AG04449 (cell line): ENCODE data around the gene KCTD1.

Experiments
- CTCF ChIA-PET: fragments of 350-600 bp; formaldehyde crosslinking; extraction: SDS; loops from one replicate; lab custom pipeline; 2021; ENCODE audit warnings: antibody characterized with exemption; lab: Yijun Ruan, JAX
- POLR2A ChIA-PET: fragments of 400-600, 350-600 bp; formaldehyde crosslinking; extraction: SDS; loops from one replicate; lab custom pipeline; 2020; ENCODE audit warnings: antibody characterized with exemption, inconsistent platforms; lab: Yijun Ruan, JAX
- DNase-seq: peaks from one replicate; pipeline ENCODE4 v3.0.0-alpha.2; 2010; ENCODE audit warnings: low read depth, low spot score
- H3K4me3 ChIP-seq: 2 replicates; pipeline ENCODE4 v1.5.1; 2011; ENCODE audit warnings: low read depth, mild to moderate bottlenecking, control low read depth, low read length
- TF ChIP-seq, protein P1 (sequence below): IDR thresholded peaks from one replicate; pipeline ENCODE4 v1.5.1; 2011; ENCODE audit warnings: mild to moderate bottlenecking, moderate library complexity, low read length, control low read depth, inconsistent platforms; ENCODE audit not compliant: insufficient read depth; ENCODE audit errors: missing control alignments

KCTD1 gene

DNA sequence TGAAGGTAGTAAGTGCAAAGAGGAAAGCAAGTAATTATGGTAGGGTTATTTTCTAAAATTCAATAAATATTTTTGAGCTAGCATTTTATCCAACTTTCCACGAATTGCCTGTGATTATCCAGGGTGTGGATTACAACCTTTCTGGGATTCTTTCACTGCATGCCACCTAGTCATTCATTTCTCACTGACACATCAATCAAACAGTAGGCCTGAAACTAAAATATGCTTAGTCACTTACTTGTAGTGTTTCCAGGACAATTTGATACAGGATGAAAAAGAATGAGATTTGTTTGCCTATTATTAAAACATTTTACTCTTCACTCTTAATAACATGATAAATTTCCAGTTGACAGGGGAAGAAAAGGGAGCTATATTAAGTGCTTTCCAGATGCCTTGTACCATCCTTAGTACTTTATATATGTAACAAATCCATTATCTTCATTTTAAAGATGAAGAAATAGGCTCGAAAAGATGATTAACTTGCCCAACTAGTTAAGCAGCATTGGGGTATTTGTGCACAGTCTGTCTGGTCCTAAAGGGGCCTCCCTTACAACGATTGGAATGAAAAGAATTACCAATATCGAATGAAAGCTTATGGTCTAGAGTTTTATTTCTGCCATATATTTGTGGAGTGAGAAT, 70.4 kb downstream of the KCTD1 start:
- ChIA-PET POLR2A (no interaction called here), CTCF (interaction anchor here (1.1 to 1.8 kb wide), 4 partner anchors 9 to 94 kb away, joined by 3 to 5 read pairs (median 4); no protein-coding TSS in a partner anchor)
- no peak overlapping the region for H3K4me3 ChIP-seq
- no peak for DNase-seq
- TF ChIP-seq, protein P1, sequence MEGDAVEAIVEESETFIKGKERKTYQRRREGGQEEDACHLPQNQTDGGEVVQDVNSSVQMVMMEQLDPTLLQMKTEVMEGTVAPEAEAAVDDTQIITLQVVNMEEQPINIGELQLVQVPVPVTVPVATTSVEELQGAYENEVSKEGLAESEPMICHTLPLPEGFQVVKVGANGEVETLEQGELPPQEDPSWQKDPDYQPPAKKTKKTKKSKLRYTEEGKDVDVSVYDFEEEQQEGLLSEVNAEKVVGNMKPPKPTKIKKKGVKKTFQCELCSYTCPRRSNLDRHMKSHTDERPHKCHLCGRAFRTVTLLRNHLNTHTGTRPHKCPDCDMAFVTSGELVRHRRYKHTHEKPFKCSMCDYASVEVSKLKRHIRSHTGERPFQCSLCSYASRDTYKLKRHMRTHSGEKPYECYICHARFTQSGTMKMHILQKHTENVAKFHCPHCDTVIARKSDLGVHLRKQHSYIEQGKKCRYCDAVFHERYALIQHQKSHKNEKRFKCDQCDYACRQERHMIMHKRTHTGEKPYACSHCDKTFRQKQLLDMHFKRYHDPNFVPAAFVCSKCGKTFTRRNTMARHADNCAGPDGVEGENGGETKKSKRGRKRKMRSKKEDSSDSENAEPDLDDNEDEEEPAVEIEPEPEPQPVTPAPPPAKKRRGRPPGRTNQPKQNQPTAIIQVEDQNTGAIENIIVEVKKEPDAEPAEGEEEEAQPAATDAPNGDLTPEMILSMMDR = no peak

DNA sequence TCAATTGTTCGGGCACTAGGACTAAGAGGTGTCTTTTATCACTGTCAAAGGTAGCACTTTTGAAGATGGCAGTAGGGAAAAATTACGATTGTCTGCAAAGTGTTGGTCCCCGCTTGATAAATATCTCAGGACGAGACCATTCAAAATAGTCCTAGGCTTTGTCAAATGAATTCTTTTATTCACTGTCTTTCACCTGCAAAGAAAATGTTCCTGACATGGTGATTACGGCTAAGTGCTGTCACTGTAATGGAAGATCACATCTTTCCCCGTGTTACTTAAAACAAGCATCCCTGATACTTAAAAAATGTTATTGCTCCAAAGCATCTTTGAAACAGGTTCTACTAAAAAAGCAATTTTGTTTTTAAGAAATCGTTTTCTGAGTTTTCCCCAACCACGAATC, 71.7 kb downstream of the KCTD1 start:
- DNase-seq = no peak
- TF ChIP-seq, protein P1 = no peak
- CTCF ChIA-PET = interaction anchor here (1.3 kb wide), 1 partner anchor 10 kb away, joined by 3 read pairs; no protein-coding TSS in a partner anchor
- POLR2A ChIA-PET = no interaction called here
- no peak overlapping the region for H3K4me3 ChIP-seq

DNA sequence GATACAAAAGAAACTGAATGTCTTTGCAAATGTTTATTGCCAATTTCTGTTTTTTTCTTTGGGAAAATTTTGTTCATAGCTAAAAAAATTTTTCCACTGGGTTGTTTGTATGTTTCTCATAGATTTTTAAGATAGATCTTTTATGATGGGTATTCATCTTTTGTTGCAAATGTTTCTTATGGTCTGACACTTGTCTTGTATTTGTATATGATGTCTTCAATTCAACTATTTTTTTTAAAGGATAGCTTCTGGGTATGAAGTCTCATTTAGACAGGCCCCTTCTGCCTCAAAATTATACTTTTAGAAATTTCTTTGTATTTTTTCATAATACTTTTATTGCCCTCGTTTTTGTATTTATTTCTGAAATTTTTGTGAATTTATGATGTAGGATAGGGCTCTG, 73.8 kb downstream of the KCTD1 start:
- H3K4me3 ChIP-seq = no peak overlapping the region
- ChIA-PET POLR2A (no interaction called here), CTCF (interaction anchor here (0.6 kb wide), 1 partner anchor 71 kb away, joined by 3 read pairs; no protein-coding TSS in a partner anchor)
- no peak for DNase-seq
- TF ChIP-seq, protein P1 = no peak

- ChIA-PET POLR2A (no interaction called here), CTCF (interaction anchor here (1.0 kb wide), 1 partner anchor 12 kb away, joined by 3 read pairs; no protein-coding TSS in a partner anchor)
- H3K4me3 ChIP-seq = no peak overlapping the region
- TF ChIP-seq, protein P1 = no peak
- DNase-seq = no peak
These were observed 74.7 kb downstream of the KCTD1 start for GRCh38 chr18:26473672-26474071.

DNA sequence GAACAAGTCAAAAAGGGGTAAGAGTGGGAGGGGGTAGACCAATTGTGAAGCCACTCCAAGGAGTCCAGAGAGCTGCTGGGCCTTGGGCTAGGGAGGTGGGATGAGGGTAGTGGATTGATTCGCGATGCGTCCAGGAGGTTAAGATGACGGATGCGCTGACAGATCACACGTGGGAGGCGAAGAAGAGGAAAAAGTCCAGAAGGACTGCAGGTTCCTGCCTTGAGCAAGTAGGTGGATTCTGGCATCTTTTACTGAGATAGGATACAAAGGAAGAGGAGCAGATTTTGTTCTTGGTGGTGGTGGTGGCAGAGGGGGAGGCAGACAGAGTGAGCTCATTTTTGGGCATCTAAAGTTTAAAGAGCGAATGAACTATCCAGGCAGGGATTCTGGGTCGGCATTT, 76.5 kb downstream of the KCTD1 start:
- ChIA-PET CTCF (interaction anchor here (1.4 to 1.6 kb wide), 2 partner anchors 9 kb away, joined by 3 to 4 read pairs; no protein-coding TSS in a partner anchor), POLR2A (no interaction called here)
- H3K4me3 ChIP-seq = no peak overlapping the region

GRCh38 chr18:26471027-26471426, 77.3 kb downstream of the KCTD1 start:
- POLR2A ChIA-PET = no interaction called here
- TF ChIP-seq, protein P1 = no peak
- CTCF ChIA-PET = interaction anchor here (0.8 to 1.4 kb wide), 2 partner anchors 9 to 11 kb away, joined by 3 to 4 read pairs; no protein-coding TSS in a partner anchor
- H3K4me3 ChIP-seq = no peak overlapping the region
- no peak for DNase-seq

More for the DNA sequence above, 76.5 kb downstream of the KCTD1 start:
- TF ChIP-seq, protein P1 = no peak
- DNase-seq = no peak
